ENCODE data around the gene CARS2.
A peak's percentile ranks its signal among the peaks of the same experiment; 100 is the strongest.
"Not testable (repeated sequence)": the region's sequence is repeated elsewhere in the genome, so short reads cannot be mapped to it uniquely, and the experiment has no call there.

CARS2 gene

DNA sequence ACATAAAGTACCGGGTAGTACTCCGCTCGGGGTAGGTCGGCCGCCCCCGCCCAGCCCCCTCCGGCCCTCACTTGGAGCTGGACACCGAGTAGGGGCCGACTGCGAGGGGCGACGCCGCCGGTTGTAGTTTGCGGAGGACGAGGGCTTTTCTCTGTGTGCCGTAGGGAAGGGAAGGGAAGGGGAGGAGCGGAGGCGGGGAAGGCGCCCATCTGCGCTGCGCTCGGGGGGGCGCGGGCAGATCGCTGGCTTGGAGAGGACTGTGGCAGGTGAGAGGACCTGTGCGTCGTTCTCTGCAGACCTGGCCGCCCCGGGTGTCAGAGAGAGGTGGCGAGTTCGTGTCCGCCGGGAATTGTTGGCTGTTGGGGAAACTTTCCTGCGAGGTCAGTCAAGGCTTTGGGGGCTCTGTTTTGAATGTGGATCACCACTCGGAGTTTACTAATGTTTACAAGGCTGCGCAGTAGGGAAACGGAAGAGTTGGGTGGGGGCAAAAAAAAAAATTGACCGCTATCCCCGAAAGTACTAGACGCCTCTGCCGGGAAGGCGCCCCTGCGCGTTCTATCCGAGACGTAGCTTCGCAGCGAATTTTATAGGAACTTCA is 9.0 kb upstream of the CARS2 start:
- peaks cover 3% of the 10 kb centered on the region for H3K27me3 Mint-ChIP-seq
- H3K9me3 Mint-ChIP-seq, result no peaks in the 10 kb centered on the region
- ATAC-seq (no peak), DNase-seq (peak; percentile 52)
- peak overlapping the region; percentile 95 for H3K27ac Mint-ChIP-seq
- peaks cover 50% of the 10 kb centered on the region for H3K4me1 Mint-ChIP-seq
- peaks cover 13% of the 10 kb centered on the region for H3K36me3 Mint-ChIP-seq (ENCODE audit: low read depth)
- peak overlapping the region; percentile 96 for H3K4me3 Mint-ChIP-seq

GRCh38 chr13:110713981-110714796 is 8.3 kb upstream of the CARS2 start:
- H3K27ac Mint-ChIP-seq, result peak overlapping the region; percentile 95
- DNase-seq, result peak; percentile 72
- no peak for ATAC-seq
- H3K27me3 Mint-ChIP-seq, result peaks cover 3% of the 10 kb centered on the region
- H3K4me1 Mint-ChIP-seq, result peaks cover 44% of the 10 kb centered on the region
- H3K9me3 Mint-ChIP-seq, result no peaks in the 10 kb centered on the region
- H3K36me3 Mint-ChIP-seq (ENCODE audit: low read depth), result peaks cover 8% of the 10 kb centered on the region
- H3K4me3 Mint-ChIP-seq, result peak overlapping the region; percentile 96

GRCh38 chr13:110713642-110713952 is 7.7 kb upstream of the CARS2 start, which contains the start of gene ING1:
Gene ING1 (plus strand): TSS chr13:110713700. CDS start chr13:110714150, 450 bp downstream.
- DNase-seq, result no peak
- Mint-ChIP-seq H3K36me3 (ENCODE audit: low read depth) (peaks cover 8% of the 10 kb centered on the region), H3K9me3 (no peaks in the 10 kb centered on the region), H3K4me3 (peak within 1 kb of the TSS; percentile 96), H3K4me1 (peaks cover 42% of the 10 kb centered on the region), H3K27me3 (peaks cover 3% of the 10 kb centered on the region), H3K27ac (peak within 1 kb of the TSS; percentile 95)
- no peak for ATAC-seq

- H3K27me3 Mint-ChIP-seq, result peaks cover 3% of the 10 kb centered on the region
- H3K4me3 Mint-ChIP-seq, result peak overlapping the region; percentile 92
- peak overlapping the region; percentile 91 for H3K27ac Mint-ChIP-seq
- peaks cover 39% of the 10 kb centered on the region for H3K4me1 Mint-ChIP-seq
- DNase-seq (peak; percentile 100), ATAC-seq (peak; percentile 63)
- no peaks in the 10 kb centered on the region for H3K9me3 Mint-ChIP-seq
- H3K36me3 Mint-ChIP-seq (ENCODE audit: low read depth), result peaks cover 8% of the 10 kb centered on the region
Measured at GRCh38 chr13:110712849-110713641, 7.1 kb upstream of the CARS2 start.

- no peaks in the 10 kb centered on the region for H3K9me3 Mint-ChIP-seq
- H3K27me3 Mint-ChIP-seq, result peaks cover 3% of the 10 kb centered on the region
- DNase-seq (peak; percentile 85), ATAC-seq (peak; percentile 26)
- peaks cover 8% of the 10 kb centered on the region for H3K36me3 Mint-ChIP-seq (ENCODE audit: low read depth)
- peaks cover 33% of the 10 kb centered on the region for H3K4me1 Mint-ChIP-seq
- peak overlapping the region; percentile 91 for H3K27ac Mint-ChIP-seq
- H3K4me3 Mint-ChIP-seq, result peak overlapping the region; percentile 92
Measured at GRCh38 chr13:110712081-110712848, 6.3 kb upstream of the CARS2 start.

GRCh38 chr13:110706570-110707372 is 855 bp upstream of the CARS2 start:
- no peaks in the 10 kb centered on the region for H3K27me3 Mint-ChIP-seq
- ATAC-seq (no peak), DNase-seq (no peak)
- H3K4me3 Mint-ChIP-seq, result peak overlapping the region; percentile 89
- peaks cover 20% of the 10 kb centered on the region for H3K36me3 Mint-ChIP-seq (ENCODE audit: low read depth)
- peaks cover 60% of the 10 kb centered on the region for H3K4me1 Mint-ChIP-seq
- H3K27ac Mint-ChIP-seq, result peak overlapping the region; percentile 40
- no peaks in the 10 kb centered on the region for H3K9me3 Mint-ChIP-seq

DNA sequence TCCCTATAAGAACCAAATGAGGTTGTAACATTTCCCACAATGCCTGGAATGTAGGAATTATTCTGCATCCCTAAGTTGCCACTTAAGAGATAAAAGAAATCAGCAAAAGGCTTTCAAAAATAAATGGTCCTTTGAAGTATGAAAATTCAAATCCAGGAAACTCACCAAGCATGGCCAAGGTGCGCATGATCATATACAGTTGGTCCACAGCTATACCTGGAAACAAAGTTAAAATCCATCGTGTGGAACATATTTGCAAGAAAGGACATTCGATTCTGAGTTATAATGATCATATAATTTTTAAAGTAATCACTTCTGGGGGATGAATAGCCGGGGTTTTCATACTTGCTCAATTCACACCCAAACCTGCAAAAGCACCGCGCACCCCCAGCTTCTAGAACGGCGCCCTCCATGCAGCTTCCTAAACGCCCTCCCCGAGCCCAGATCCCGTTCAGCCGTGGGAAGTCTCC is 525 bp downstream of the CARS2 start:
- H3K4me1 Mint-ChIP-seq, result peaks cover 48% of the 10 kb centered on the region
- no peaks in the 10 kb centered on the region for H3K9me3 Mint-ChIP-seq
- DNase-seq (no peak), ATAC-seq (no peak)
- peak overlapping the region; percentile 84 for H3K27ac Mint-ChIP-seq
- H3K4me3 Mint-ChIP-seq, result peak overlapping the region; percentile 89
- no peaks in the 10 kb centered on the region for H3K27me3 Mint-ChIP-seq
- H3K36me3 Mint-ChIP-seq (ENCODE audit: low read depth), result peaks cover 27% of the 10 kb centered on the region

DNA sequence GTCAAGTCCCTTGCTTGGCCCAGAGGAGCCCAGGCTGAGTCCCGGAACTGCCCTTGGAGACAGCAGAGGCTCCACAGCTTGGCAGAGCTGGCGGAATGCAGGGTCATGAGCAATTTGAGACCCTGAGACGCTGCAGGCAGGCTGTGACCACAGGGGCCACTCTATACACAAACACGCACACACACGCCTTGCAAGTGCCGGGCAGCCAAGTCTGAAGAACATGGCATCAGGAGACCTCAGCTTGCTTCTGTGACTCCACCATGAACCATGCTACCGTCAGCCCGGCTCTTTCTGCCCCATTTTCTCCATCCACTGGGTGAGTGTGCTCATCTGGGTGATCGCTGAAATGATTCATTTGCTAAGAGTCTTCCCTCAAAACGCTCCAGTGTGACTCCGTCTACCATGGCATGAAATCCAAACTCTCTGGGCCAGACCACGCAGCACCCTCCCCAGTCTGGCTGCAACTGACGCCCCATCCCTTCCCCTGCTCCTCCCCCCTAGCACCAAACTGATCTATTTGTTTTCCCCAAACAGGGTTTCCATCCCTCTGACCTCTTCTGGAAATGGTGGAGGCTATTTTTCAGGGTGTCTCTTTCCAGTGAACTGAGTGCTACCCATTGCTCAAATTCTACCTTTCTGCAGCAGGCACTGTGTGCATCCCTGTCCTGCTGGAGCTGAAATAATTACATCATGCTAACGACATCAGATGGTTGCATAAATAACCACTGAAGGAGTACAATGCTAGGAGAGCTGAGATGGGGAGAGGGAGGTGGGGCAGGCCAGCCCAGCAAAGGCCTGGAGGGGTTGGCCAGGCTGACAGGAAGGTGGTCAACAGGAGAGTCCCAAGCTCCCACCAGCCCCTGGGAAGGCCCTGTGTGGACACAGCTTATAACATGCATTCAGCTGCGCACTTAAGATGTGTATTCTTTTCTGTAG is 3.1 kb downstream of the CARS2 start:
- ATAC-seq, result no peak
- H3K4me3 Mint-ChIP-seq, result no peak overlapping the region

GRCh38 chr13:110702089-110702488 is 3.8 kb downstream of the CARS2 start:
- no peaks in the 10 kb centered on the region for H3K27me3 Mint-ChIP-seq
- H3K27ac Mint-ChIP-seq, result no peak overlapping the region
- ATAC-seq (no peak), DNase-seq (no peak)
- no peak overlapping the region for H3K4me3 Mint-ChIP-seq
- H3K4me1 Mint-ChIP-seq, result peaks cover 64% of the 10 kb centered on the region
- H3K9me3 Mint-ChIP-seq, result no peaks in the 10 kb centered on the region
- H3K36me3 Mint-ChIP-seq (ENCODE audit: low read depth), result peaks cover 46% of the 10 kb centered on the region

More for the DNA sequence above, 3.1 kb downstream of the CARS2 start:
- Mint-ChIP-seq H3K4me1 (peaks cover 63% of the 10 kb centered on the region), H3K9me3 (no peaks in the 10 kb centered on the region), H3K27me3 (no peaks in the 10 kb centered on the region), H3K36me3 (ENCODE audit: low read depth) (peaks cover 42% of the 10 kb centered on the region), H3K27ac (peak overlapping the region; percentile 30)
- no peak for DNase-seq

DNA sequence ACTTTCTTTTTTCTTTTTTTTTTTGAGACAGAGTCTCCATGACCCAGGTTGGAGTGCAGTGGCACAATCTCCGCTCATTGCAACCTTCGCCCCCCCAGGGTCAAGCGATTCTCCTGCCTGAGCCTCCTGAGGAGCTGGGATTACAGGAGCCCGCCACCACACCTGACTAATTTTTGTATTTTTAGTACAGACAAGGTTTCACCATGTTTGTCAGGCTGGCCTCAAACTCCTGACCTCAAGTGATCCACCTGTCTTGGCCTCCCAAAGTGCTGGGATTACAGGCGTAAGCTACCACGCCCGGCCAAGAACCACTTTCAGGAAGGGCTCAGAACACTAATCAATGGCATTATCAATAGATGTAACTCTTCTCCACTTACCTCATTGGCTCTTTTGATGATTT is 4.9 kb downstream of the CARS2 start:
- H3K4me1 Mint-ChIP-seq, result peaks cover 54% of the 10 kb centered on the region
- peaks cover 46% of the 10 kb centered on the region for H3K36me3 Mint-ChIP-seq (ENCODE audit: low read depth)
- H3K9me3 Mint-ChIP-seq, H3K4me3 Mint-ChIP-seq, ATAC-seq, DNase-seq, H3K27ac Mint-ChIP-seq, H3K27me3 Mint-ChIP-seq: not testable (repeated sequence)

- Mint-ChIP-seq H3K4me3 (no peak overlapping the region), H3K27ac (no peak overlapping the region), H3K27me3 (no peaks in the 10 kb centered on the region), H3K36me3 (ENCODE audit: low read depth) (peaks cover 50% of the 10 kb centered on the region), H3K9me3 (no peaks in the 10 kb centered on the region), H3K4me1 (peaks cover 54% of the 10 kb centered on the region)
- ATAC-seq, result no peak
- no peak for DNase-seq
Measured at GRCh38 chr13:110700641-110701040, 5.3 kb downstream of the CARS2 start.

DNA sequence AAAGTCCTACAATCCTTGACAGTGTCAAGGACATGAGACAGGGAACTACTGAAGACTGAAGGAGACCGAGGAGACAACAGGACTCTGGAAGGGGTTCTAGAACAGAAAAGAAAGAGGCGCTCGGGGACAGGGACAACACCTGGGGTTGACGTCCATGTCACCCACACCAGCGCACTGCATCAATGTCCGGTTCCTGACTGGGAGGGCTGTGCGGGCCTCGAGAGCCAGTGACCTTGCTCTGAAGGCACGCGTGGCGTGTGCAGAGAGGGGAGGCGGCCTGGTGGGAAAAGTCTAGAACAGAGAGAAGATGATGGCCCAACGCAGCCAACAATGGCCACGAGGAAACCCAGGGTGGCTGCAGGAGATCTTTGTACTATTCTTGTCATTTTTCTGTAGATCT is 5.7 kb downstream of the CARS2 start:
- no peaks in the 10 kb centered on the region for H3K9me3 Mint-ChIP-seq
- no peak for DNase-seq
- H3K27ac Mint-ChIP-seq, result no peak overlapping the region
- H3K4me3 Mint-ChIP-seq, result no peak overlapping the region
- H3K4me1 Mint-ChIP-seq, result peaks cover 52% of the 10 kb centered on the region
- no peak for ATAC-seq
- no peaks in the 10 kb centered on the region for H3K27me3 Mint-ChIP-seq
- H3K36me3 Mint-ChIP-seq (ENCODE audit: low read depth), result peaks cover 52% of the 10 kb centered on the region

All from activated naive CD8-positive, alpha-beta T cell treated with anti-CD3 and anti-CD28 coated beads, Interleukin-2, amount 50 U/mL, for 24 hours (primary cell).